ENCODE results near the gene ADCY2. TPM values are rescaled to one million over a fixed set of nuclear protein-coding genes. Genes with fewer than 3 reads are reported as not detected.

The ADCY2 gene
- total RNA-seq, 1 experiment from 2014 or later: 0.21 TPM

DNA sequence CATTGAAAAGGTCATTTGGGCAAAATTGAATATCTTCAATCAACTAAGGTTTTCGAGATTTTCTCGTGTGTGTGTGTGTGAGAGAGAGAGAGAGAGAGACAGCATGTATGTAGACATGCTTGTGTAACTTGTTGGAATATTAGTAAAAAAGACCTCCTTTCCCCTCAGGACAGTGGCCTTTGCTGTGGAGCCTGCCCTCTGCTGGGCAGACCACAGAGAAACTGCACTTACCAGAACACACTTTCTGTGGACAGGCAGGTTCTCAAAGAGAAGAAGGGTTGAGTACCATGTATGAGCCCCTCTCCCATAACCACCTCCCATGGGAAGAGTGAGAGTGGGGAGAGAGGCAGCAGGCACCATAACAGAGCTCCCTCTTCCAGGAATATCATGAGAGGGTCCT is 409.4 kb downstream of the ADCY2 start:
- Histone ChIP-seq H3K4me1 (replicated peaks) (no peaks in the 10 kb centered on the region), H3K27me3 (replicated peaks) (no peaks in the 10 kb centered on the region), H3K4me3 (no peak overlapping the region), H3K27ac (no peak overlapping the region), H3K9me3 (replicated peaks) (no peaks in the 10 kb centered on the region), H3K36me3 (no peaks in the 10 kb centered on the region)
- no peak for DNase-seq (ENCODE audit: low read depth in 1 of 2, low spot score in 2 of 2)

DNA sequence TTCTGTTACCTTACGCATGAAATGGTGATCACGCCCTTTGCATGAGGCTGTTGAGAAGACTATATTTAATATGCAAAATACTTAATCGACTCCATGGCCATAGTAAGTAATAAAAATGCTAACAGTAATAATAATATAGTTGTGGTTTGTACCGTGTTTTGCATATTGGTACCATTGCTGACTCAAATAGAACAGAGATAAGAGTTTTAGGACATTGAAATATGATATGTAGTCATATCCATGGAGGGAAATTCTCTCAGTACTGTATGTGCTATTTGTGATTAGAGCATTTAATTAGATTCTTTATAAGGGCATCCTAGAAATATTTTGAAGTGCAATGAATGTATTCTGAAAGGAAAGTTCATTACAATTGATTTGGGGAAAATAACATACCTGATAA is 413.1 kb downstream of the ADCY2 start:
- no peaks in the 10 kb centered on the region for H3K9me3 ChIP-seq (replicated peaks)
- H3K27me3 ChIP-seq (replicated peaks): no peaks in the 10 kb centered on the region
- DNase-seq (ENCODE audit: low read depth in 1 of 2, low spot score in 2 of 2): no peak
- no peak overlapping the region for H3K27ac ChIP-seq
- no peak overlapping the region for H3K4me3 ChIP-seq
- H3K36me3 ChIP-seq: no peaks in the 10 kb centered on the region
- H3K4me1 ChIP-seq (replicated peaks): no peaks in the 10 kb centered on the region

DNA sequence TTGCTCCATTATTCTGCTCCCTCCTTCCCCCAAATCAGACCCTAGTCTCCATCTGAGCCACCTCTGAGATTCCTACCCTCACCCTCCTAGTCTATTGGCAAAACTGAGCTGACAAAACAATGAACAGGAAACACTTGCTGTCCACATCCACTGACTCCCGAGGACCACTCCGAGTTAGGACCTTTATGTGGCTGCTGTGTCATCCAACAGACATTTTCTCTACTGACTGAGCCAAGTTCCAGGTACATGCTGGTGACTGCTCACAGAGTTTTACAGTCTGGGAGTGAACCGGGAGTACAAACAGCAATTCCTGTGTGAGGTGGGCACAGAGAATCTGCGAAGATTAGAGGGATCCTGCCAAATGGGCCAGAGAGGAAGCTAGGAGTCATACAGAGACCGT is 415.8 kb downstream of the ADCY2 start:
- DNase-seq (ENCODE audit: low read depth in 1 of 2, low spot score in 2 of 2): no peak

DNA sequence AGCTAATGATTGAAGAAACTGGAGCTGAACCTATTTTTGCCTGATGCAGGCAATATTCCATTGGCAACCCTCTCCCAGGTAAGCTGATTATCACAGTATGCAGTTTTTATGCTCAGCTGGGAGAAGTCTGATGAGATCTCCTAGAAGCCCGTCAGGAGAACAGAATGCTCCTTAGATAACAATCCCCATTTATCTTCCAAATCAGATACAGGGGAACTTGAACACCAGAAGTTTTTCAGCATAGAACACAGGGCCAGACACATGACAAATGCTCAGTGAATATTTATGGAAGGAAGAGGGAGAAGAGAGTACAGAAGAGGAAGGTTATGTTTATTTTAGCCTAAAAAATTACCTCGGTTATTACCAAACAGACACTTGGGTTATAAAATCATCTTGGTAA is 417.1 kb downstream of the ADCY2 start:
- H3K9me3 ChIP-seq (replicated peaks): no peaks in the 10 kb centered on the region
- H3K27me3 ChIP-seq (replicated peaks): no peaks in the 10 kb centered on the region
- no peak for DNase-seq (ENCODE audit: low read depth in 1 of 2, low spot score in 2 of 2)
- no peaks in the 10 kb centered on the region for H3K36me3 ChIP-seq
- H3K4me3 ChIP-seq: no peak overlapping the region
- no peak overlapping the region for H3K27ac ChIP-seq
- H3K4me1 ChIP-seq (replicated peaks): no peaks in the 10 kb centered on the region

More for the DNA sequence above, 415.8 kb downstream of the ADCY2 start:
- Histone ChIP-seq H3K4me3 (no peak overlapping the region), H3K9me3 (replicated peaks) (no peaks in the 10 kb centered on the region), H3K27me3 (replicated peaks) (no peaks in the 10 kb centered on the region), H3K27ac (no peak overlapping the region), H3K4me1 (replicated peaks) (no peaks in the 10 kb centered on the region), H3K36me3 (no peaks in the 10 kb centered on the region)

DNA sequence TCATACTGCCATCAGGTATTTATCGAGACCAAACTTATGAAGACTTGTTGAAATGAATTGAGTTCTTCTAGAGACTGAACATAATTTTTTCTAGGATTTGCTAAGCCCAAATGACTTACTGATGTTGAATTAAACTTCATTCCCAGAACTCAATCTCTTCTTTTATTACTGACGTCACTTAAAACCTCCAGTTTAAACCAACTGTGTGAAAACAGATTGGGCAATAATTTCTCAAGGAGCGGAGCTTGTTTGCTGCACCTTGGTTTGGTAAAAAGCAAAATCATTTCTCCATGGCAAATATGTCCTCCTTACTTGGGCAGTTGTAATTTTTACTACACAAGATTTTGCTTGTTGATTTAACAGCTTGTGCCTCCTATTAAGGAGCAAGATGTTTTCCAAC is 417.6 kb downstream of the ADCY2 start:
- H3K27me3 ChIP-seq (replicated peaks): no peaks in the 10 kb centered on the region
- DNase-seq (ENCODE audit: low read depth in 1 of 2, low spot score in 2 of 2): no peak

DNA sequence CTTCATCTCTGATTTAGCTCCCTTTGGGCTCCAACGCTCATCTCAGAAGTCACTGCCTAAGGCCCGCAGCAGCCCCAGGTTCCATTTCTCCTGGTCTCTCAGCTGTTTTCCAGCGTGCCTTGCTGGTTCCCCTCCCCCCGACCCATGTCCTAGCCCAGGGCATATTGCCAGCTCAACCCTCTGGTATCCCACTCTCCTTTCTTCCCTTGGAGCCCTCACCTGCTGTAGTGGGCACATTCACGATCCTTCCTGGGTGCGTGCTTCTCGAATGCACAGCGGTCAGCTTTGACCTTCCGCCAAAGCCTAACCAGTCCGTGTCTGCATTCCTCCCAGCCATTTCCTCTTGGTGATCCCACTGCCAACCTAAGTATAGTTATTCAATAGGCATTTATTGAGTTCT is 418.9 kb downstream of the ADCY2 start:
- Histone ChIP-seq H3K9me3 (replicated peaks) (no peaks in the 10 kb centered on the region), H3K36me3 (no peaks in the 10 kb centered on the region), H3K4me1 (replicated peaks) (no peaks in the 10 kb centered on the region), H3K27ac (no peak overlapping the region), H3K4me3 (no peak overlapping the region), H3K27me3 (replicated peaks) (no peaks in the 10 kb centered on the region)
- no peak for DNase-seq (ENCODE audit: low read depth in 1 of 2, low spot score in 2 of 2)

More for the DNA sequence above, 417.6 kb downstream of the ADCY2 start:
- H3K4me1 ChIP-seq (replicated peaks): no peaks in the 10 kb centered on the region
- H3K4me3 ChIP-seq: no peak overlapping the region
- H3K9me3 ChIP-seq (replicated peaks): no peaks in the 10 kb centered on the region
- H3K27ac ChIP-seq: no peak overlapping the region
- no peaks in the 10 kb centered on the region for H3K36me3 ChIP-seq

DNA sequence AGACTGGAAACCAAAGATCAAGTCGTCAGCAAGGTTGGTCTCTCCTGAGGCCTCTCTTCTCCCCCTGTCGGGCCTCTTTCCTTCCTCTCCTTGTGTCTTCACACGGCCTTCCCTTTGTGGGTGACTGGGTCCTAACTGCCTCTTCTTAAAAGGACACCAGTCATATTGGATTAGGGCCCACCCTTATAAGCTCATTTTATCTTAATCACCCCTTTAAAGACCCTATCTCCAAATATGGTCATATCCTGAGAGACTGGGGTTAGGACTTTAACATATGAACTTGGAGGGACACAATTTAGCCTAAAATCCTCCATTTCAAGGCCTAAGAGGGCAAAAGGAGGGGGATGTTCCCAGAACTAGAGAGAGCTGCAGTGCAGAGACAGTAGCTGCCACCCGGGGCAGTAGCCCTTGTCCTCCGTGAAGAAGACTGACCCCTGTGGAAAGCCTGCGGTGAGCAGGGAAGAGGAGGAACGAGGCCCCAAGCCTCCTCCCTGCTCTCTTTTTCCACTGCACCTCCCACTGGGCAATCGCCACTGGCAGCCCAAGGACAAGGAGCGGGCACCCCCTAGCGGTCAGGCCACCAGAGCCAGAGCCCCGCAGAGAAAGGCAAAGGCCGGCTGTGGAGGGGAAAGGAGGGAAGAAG is 420.1 kb downstream of the ADCY2 start:
- H3K27me3 ChIP-seq (replicated peaks): 0 out of 2 replicates have a peak, but pooled peaks cover 1% of the 10 kb centered on the region

DNA sequence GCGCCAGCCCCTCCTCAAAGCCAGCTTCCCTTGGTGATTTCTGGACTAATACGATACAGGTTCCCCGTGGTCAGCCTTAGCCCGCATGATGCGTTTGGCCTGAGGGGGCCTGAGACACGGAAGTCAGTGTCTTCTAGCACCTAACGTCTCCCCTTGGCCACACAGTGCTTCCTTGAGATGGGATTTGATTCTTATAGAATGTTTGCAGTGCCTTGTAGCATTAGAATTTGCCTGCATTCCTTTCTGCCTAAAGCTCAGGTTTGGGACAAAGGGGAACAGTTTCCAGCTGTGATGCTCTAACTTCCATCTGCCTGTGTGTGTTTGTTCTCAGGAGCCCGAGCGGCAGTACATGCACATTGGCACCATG is 420.6 kb downstream of the ADCY2 start:
- 0 out of 2 replicates have a peak, but pooled peaks cover 3% of the 10 kb centered on the region for H3K27me3 ChIP-seq (replicated peaks)
- DNase-seq (ENCODE audit: low read depth in 1 of 2, low spot score in 2 of 2): no peak

More for the DNA sequence above, 420.1 kb downstream of the ADCY2 start:
- DNase-seq (ENCODE audit: low read depth in 1 of 2, low spot score in 2 of 2): no peak
- Histone ChIP-seq H3K36me3 (no peaks in the 10 kb centered on the region), H3K9me3 (replicated peaks) (no peaks in the 10 kb centered on the region), H3K4me1 (replicated peaks) (no peaks in the 10 kb centered on the region), H3K4me3 (no peak overlapping the region), H3K27ac (no peak overlapping the region)

DNA sequence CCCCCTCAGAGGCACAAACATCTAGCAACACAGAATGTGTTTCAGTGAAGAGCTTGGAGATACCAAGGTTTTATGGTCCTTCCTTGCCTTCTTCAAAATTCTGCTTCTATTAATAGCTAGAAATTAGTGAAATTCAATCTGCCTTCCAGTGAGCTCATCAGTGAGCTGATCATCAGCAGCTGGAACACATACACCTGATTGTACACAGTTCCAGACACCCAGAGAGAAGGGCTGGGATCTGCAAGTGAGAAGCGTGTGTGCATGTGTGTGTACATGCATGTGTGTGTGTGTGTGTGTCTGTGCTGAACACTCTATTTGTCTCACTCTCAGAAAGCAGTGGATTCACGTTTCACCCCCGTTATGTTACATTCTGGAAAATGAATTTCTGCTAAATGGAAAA is 426.5 kb downstream of the ADCY2 start:
- DNase-seq (ENCODE audit: low read depth in 1 of 2, low spot score in 2 of 2): no peak
- H3K36me3 ChIP-seq: no peaks in the 10 kb centered on the region
- H3K9me3 ChIP-seq (replicated peaks): no peaks in the 10 kb centered on the region
- H3K4me1 ChIP-seq (replicated peaks): no peaks in the 10 kb centered on the region
- no peak overlapping the region for H3K4me3 ChIP-seq
- H3K27ac ChIP-seq: no peak overlapping the region
- 0 out of 2 replicates have a peak, but pooled peaks cover 5% of the 10 kb centered on the region for H3K27me3 ChIP-seq (replicated peaks)

More for the DNA sequence above, 420.6 kb downstream of the ADCY2 start:
- Histone ChIP-seq H3K9me3 (replicated peaks) (no peaks in the 10 kb centered on the region), H3K4me1 (replicated peaks) (no peaks in the 10 kb centered on the region), H3K4me3 (no peak overlapping the region), H3K36me3 (no peaks in the 10 kb centered on the region), H3K27ac (no peak overlapping the region)

DNA sequence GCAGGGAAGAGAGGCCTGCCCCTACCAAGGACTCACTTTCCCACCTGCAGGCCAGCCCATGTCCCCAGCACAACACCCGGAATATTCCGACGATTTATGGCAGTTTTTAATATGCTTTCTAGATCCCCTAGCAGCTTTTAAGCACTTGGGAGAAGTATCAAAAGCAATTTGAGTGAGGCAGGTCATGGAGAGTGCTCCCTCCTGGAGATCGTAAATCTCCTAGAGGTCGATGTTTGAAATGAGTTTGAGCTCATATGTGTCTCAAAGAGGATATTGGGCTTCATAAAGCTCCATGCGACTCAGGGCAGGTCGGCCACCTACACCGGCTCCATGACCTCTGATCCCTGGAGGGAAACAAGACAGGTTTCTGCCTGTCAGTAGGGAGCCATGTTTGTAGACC is 427.7 kb downstream of the ADCY2 start:
- Histone ChIP-seq H3K27me3 (replicated peaks) (0 out of 2 replicates have a peak, but pooled peaks cover 5% of the 10 kb centered on the region), H3K9me3 (replicated peaks) (no peaks in the 10 kb centered on the region), H3K27ac (no peak overlapping the region)

DNA sequence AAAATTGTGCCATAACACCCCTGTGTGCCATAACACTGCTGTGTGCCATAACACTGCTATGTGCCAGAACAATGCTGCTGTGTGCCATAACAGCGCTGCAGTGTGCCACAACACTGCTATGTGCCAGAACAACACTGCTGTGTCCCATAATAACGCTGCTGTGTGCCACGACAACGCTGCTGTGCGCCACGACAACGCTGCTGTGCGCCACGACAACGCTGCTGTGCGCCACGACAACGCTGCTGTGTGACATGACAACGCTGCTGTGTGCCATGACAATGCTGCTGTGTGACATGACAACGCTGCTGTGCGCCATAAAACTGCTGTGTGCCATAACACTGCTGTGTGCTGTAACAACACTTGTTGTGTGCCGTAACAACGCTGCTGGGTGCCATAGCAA is 429.1 kb downstream of the ADCY2 start:
- Histone ChIP-seq H3K27me3 (replicated peaks) (peaks cover 5% of the 10 kb centered on the region; the same call in 1 of the 2 replicates), H3K9me3 (replicated peaks) (no peaks in the 10 kb centered on the region), H3K27ac (no peak overlapping the region), H3K4me1 (replicated peaks) (no peaks in the 10 kb centered on the region), H3K4me3 (no peak overlapping the region), H3K36me3 (no peaks in the 10 kb centered on the region)
- no peak for DNase-seq (ENCODE audit: low read depth in 1 of 2, low spot score in 2 of 2)

More for the DNA sequence above, 427.7 kb downstream of the ADCY2 start:
- Histone ChIP-seq H3K36me3 (no peaks in the 10 kb centered on the region), H3K4me1 (replicated peaks) (no peaks in the 10 kb centered on the region), H3K4me3 (no peak overlapping the region)
- no peak for DNase-seq (ENCODE audit: low read depth in 1 of 2, low spot score in 2 of 2)

DNA sequence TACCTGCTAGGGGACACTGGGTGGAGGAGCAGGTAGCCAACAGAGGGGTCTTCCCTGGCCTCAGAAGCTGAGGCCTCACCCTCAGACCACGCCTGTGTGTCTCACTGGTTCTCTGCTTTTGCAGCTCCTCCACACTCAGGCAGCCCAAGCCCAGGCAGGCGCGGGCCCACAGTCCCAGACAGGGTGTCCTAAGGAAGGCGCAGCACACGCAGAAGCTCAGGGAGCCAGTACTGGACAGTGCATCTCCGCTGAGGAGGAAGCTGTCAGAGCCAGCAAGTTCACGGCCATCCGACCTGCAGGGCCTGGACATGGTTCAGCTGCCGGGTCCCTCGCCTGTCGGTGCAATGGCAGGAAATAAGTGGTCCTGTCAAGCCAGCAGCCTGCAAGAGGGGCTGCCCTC is 429.7 kb downstream of the ADCY2 start:
- no peaks in the 10 kb centered on the region for H3K9me3 ChIP-seq (replicated peaks)
- no peak overlapping the region for H3K27ac ChIP-seq
- no peak overlapping the region for H3K4me3 ChIP-seq
- no peaks in the 10 kb centered on the region for H3K4me1 ChIP-seq (replicated peaks)
- DNase-seq (ENCODE audit: low read depth in 1 of 2, low spot score in 2 of 2): no peak
- H3K27me3 ChIP-seq (replicated peaks): peaks cover 5% of the 10 kb centered on the region; the same call in 1 of the 2 replicates
- H3K36me3 ChIP-seq: no peaks in the 10 kb centered on the region

DNA sequence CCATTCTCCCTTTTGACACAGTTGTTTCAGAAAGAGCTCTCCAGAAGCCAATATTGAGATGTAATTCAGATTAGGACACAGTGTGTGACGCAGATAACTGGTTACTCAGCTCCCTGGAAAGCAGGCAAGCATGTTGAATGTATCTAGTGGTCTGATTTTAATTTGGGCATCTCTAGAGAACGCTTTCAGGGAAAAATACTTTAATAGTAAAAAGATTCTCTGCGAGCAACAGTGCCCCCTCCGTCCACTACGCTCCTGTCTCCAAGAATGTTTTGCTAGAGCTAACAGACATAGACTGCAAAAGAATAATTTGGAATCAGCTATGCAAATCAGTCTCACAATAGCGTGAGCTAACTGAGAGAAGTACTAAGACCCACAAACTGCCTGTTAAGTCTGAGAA is 431.7 kb downstream of the ADCY2 start:
- Histone ChIP-seq H3K36me3 (no peaks in the 10 kb centered on the region), H3K27me3 (replicated peaks) (no peaks in the 10 kb centered on the region; the same call in 1 of the 2 replicates), H3K4me3 (no peak overlapping the region), H3K9me3 (replicated peaks) (no peaks in the 10 kb centered on the region), H3K4me1 (replicated peaks) (no peaks in the 10 kb centered on the region), H3K27ac (no peak overlapping the region)
- no peak for DNase-seq (ENCODE audit: low read depth in 1 of 2, low spot score in 2 of 2)

DNA sequence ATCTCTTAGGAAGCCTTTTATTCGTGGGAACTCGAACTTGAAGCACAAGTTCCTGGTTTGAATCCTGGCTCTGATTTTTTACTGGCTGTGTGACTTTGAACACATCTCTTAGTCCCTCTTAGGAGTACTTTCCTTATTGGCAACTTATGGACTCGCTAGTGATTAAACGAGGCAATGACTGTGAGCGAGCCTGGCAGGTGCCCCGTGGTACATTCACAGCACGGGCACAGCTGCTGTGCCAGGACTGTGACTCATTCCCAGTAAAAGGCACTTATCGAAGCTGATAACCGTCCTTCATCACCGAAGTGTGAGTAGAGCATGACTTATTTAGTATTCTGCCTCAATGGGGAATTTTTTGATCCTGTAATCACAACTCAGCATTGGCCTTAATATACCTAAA is 432.3 kb downstream of the ADCY2 start:
- Histone ChIP-seq H3K27ac (no peak overlapping the region), H3K27me3 (replicated peaks) (no peaks in the 10 kb centered on the region; the same call in 1 of the 2 replicates), H3K36me3 (no peaks in the 10 kb centered on the region), H3K9me3 (replicated peaks) (no peaks in the 10 kb centered on the region), H3K4me3 (no peak overlapping the region), H3K4me1 (replicated peaks) (no peaks in the 10 kb centered on the region)
- DNase-seq (ENCODE audit: low read depth in 1 of 2, low spot score in 2 of 2): no peak

DNA sequence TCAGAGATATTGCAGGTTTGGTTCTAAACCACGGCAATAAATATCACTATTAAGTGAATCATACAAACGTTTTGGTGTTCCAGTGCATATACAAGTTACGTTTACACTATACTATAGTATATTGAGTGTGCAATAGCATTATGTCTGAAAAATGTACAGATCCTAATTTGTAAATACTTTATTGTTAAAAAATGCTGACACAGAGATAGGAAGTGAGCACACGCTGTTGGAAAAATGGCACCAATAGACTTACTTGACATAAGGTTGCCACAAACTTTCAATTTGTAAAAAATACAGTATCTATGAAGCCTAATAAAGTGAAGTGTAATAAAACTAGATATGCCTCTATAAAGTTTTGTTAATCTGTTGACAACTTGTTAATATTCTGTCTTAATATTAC is 439.0 kb downstream of the ADCY2 start:
- H3K4me3 ChIP-seq: no peak overlapping the region

More for the DNA sequence above, 439.0 kb downstream of the ADCY2 start:
- Histone ChIP-seq H3K9me3 (replicated peaks) (no peaks in the 10 kb centered on the region; the same call in 1 of the 2 replicates), H3K4me1 (replicated peaks) (no peaks in the 10 kb centered on the region), H3K27ac (no peak overlapping the region), H3K27me3 (replicated peaks) (no peaks in the 10 kb centered on the region; the same call in 1 of the 2 replicates), H3K36me3 (no peaks in the 10 kb centered on the region)
- DNase-seq (ENCODE audit: low read depth in 1 of 2, low spot score in 2 of 2): no peak

All from SJSA1 (cell line).